Gastroesophageal sphincter (tissue), 4 donors: Measurements from ENCODE around the gene E2F4. TPM values are rescaled to one million over a fixed set of nuclear protein-coding genes. Genes with fewer than 3 reads are reported as not detected.

Experiments used
- ATAC-seq: fragments of 150-250 bp; one replicate; pipeline ENCODE4 v1.9.1; 2016; ENCODE audit warnings: mild to moderate bottlenecking, moderate library complexity
- H3K27ac ChIP-seq, 4 donors: fragments of 200-600 bp; sonication (generic) in 3 of 4; 1 replicate in 3 of 4; 2 replicates in 1 of 4; pipeline ENCODE4 v1.5.1; 2016 to 2019
- H3K27me3 ChIP-seq: fragments of 200-600 bp; sonication (generic); one replicate; pipeline ENCODE4 v1.5.1; 2019
- H3K36me3 ChIP-seq, 2 donors: fragments of 200-600 bp; sonication (generic); one replicate each; pipeline ENCODE4 v1.5.1; 2019; ENCODE audit warnings: control low read depth in 1 of 2
- H3K4me1 ChIP-seq, 3 donors: fragments of 200-600 bp; sonication (generic); 1 replicate in 2 of 3; 2 replicates in 1 of 3; pipeline ENCODE4 v1.5.1; 2016 to 2019; ENCODE audit warnings: control low read depth in 2 of 3
- H3K4me3 ChIP-seq, 2 donors: fragments of 200-600 bp; sonication (generic); one replicate each; pipeline ENCODE4 v1.5.1; 2019; ENCODE audit warnings: mild to moderate bottlenecking in 1 of 2, moderate library complexity in 1 of 2
- H3K9me3 ChIP-seq, 3 donors: fragments of 200-600 bp; sonication (generic); one replicate each; pipeline ENCODE4 v1.5.1; 2017 to 2019; ENCODE audit warnings: control low read depth in 2 of 3
- CTCF ChIP-seq, 4 experiments: fragments of 200-600 bp in 2 of 4; fragments of 450-650 bp in 2 of 4; sonication (generic) in 1 of 4; IDR thresholded peaks; one replicate each; pipeline ENCODE4 v1.5.1; 2017 to 2019; ENCODE audit warnings: antibody characterized with exemption in 4 of 4, mild to moderate bottlenecking in 2 of 4, moderate library complexity in 2 of 4
- EP300 ChIP-seq: sonication (generic); formaldehyde crosslinking; IDR thresholded peaks from one replicate; pipeline ENCODE4 v1.6.1; 2017; ENCODE audit warnings: antibody characterized with exemption, mild to moderate bottlenecking
- POLR2A ChIP-seq, 2 donors: fragments of 450-650 bp; IDR thresholded peaks; one replicate each; pipeline ENCODE4 v1.6.1; 2017; ENCODE audit warnings: antibody characterized with exemption in 2 of 2, mild to moderate bottlenecking in 2 of 2, moderate library complexity in 1 of 2
- POLR2AphosphoS5 ChIP-seq: sonication (generic); formaldehyde crosslinking; IDR thresholded peaks from one replicate; pipeline ENCODE4 v1.6.1; 2017; ENCODE audit warnings: antibody characterized with exemption
- WGBS, 2 donors: methylation state at CpG; one replicate each; pipeline ENCODE4 v1.1.5; 2018; ENCODE audit warnings: low coverage in 1 of 2; 5-methylcytosine and 5-hydroxymethylcytosine counted together
- total RNA-seq, 4 donors: library from RNA; depleted of rRNA; stranded (reverse); fragments of >200 nt; gene quantifications; one replicate each; pipeline ENCODE4 v1.1.0, GENCODE V29; 2016

The E2F4 gene
- total RNA-seq, 4 donors from 2014 or later, result 55.0 to 89.8 (median 76.2) TPM

- peaks cover 0 to 84% (median 44%) of the 10 kb centered on the region in 3 donors for H3K4me1 ChIP-seq
Observed at GRCh38 chr16:67245674-67246080, 53.7 kb downstream of the E2F4 start.

GRCh38 chr16:67246081-67246755 is 54.3 kb downstream of the E2F4 start:
- no peak for TF ChIP-seq EP300
- peak in 3 of 4 experiments; percentile 24 to 52 (median 41) for TF ChIP-seq CTCF (IDR thresholded peaks at IDR 0.05)
- peak; percentile 15 for TF ChIP-seq POLR2AphosphoS5
- ATAC-seq, result peak; percentile 41
- no peaks in the 10 kb centered on the region for H3K9me3 ChIP-seq
- peaks cover 29% of the 10 kb centered on the region for H3K27me3 ChIP-seq
- peak overlapping the region; percentile 54 to 80 for H3K4me3 ChIP-seq
- no peaks in the 10 kb centered on the region for H3K36me3 ChIP-seq
- peak overlapping the region; percentile 3 to 87 (median 84) for H3K27ac ChIP-seq
- H3K4me1 ChIP-seq, result peaks cover 0 to 79% (median 39%) of the 10 kb centered on the region in 3 donors
- 0% methylated on average over 1 of the region's 48 CpGs; no CpG with 5 or more reads in 1 of the 2 donors for WGBS, 2 donors

More at GRCh38 chr16:67245674-67246080, 53.7 kb downstream of the E2F4 start:
- TF ChIP-seq EP300 (no peak), POLR2A (IDR thresholded peaks at IDR 0.05) (no peak), CTCF (IDR thresholded peaks at IDR 0.05) (no peak), POLR2AphosphoS5 (no peak)
- Histone ChIP-seq H3K27me3 (peaks cover 27% of the 10 kb centered on the region), H3K36me3 (no peaks in the 10 kb centered on the region), H3K4me3 (peak overlapping the region; percentile 54 to 80), H3K9me3 (no peaks in the 10 kb centered on the region), H3K27ac (peak overlapping the region; percentile 3 to 87 (median 84))
- WGBS, 2 donors, result 12 to 27% methylated on average over 2 to 5 of the region's 8 CpGs
- ATAC-seq, result no peak

GRCh38 chr16:67246756-67247191 is 54.8 kb downstream of the E2F4 start:
- Histone ChIP-seq H3K4me3 (peak overlapping the region; percentile 54 to 80), H3K27me3 (peaks cover 32% of the 10 kb centered on the region), H3K36me3 (no peaks in the 10 kb centered on the region), H3K9me3 (no peaks in the 10 kb centered on the region), H3K4me1 (peaks cover 0 to 73% (median 38%) of the 10 kb centered on the region in 3 donors), H3K27ac (peak overlapping the region; percentile 3 to 87 (median 84))
- TF ChIP-seq CTCF (IDR thresholded peaks at IDR 0.05) (no peak), POLR2AphosphoS5 (no peak), EP300 (no peak), POLR2A (IDR thresholded peaks at IDR 0.05) (no peak)
- ATAC-seq, result no peak
- WGBS, 2 donors, result 0% methylated on average over 7 of the region's 26 CpGs; no CpG with 5 or more reads in 1 of the 2 donors

- Histone ChIP-seq H3K36me3 (no peaks in the 10 kb centered on the region), H3K27me3 (peaks cover 39% of the 10 kb centered on the region), H3K4me1 (peaks cover 0 to 67% (median 38%) of the 10 kb centered on the region in 3 donors), H3K27ac (peak within 1 kb of the TSS; percentile 3 to 87 (median 84)), H3K4me3 (peak within 1 kb of the TSS; percentile 54 to 80), H3K9me3 (no peaks in the 10 kb centered on the region)
- ATAC-seq, result peak; percentile 89
- TF ChIP-seq POLR2AphosphoS5 (peak; percentile 57), POLR2A (IDR thresholded peaks at IDR 0.05) (peak; percentile 72 to 78), CTCF (IDR thresholded peaks at IDR 0.05) (peak in 2 of 4 experiments; percentile 15 to 25), EP300 (no peak)
- WGBS, 2 donors, result 0% methylated on average over 1 to 3 of the region's 60 CpGs
Observed at GRCh38 chr16:67247192-67248072, 55.5 kb downstream of the E2F4 start, which contains the start of gene FHOD1. Gene FHOD1, minus strand, starts transcription at chr16:67247481. Its CDS starts 71 bp downstream, at chr16:67247410.
